HEK293 (cell line): ENCODE measurements around the gene CCDC24.

Experiments
- GLIS2 ChIP-seq: fragments of 450-650 bp; formaldehyde crosslinking; IDR thresholded peaks from 2 replicates; pipeline ENCODE4 v1.5.1; 2016; ENCODE audit warnings: missing biosample characterization, missing genetic modification characterization
- HOXD13 ChIP-seq: sonication (generic); formaldehyde crosslinking; IDR thresholded peaks from 2 replicates; pipeline ENCODE4 v1.8.0; 2022; ENCODE audit warnings: missing genetic modification reagents, borderline replicate concordance
- KLF8 ChIP-seq: fragments of 450-650 bp; formaldehyde crosslinking; IDR thresholded peaks from 2 replicates; pipeline ENCODE4 v1.5.1; 2016; ENCODE audit warnings: missing biosample characterization, missing genetic modification characterization
- KLF9 ChIP-seq: fragments of 450-650 bp; formaldehyde crosslinking; IDR thresholded peaks from 2 replicates; pipeline ENCODE4 v1.5.1; 2016; ENCODE audit warnings: missing biosample characterization, missing genetic modification characterization, low read depth
- PRDM4 ChIP-seq: fragments of 450-650 bp; formaldehyde crosslinking; IDR thresholded peaks from 2 replicates; pipeline ENCODE4 v1.5.1; 2017; ENCODE audit warnings: missing biosample characterization, missing genetic modification characterization
- SP3 ChIP-seq: fragments of 450-650 bp; formaldehyde crosslinking; IDR thresholded peaks from 2 replicates; pipeline ENCODE4 v1.5.1; 2016; ENCODE audit warnings: missing biosample characterization, missing genetic modification characterization
- SP7 ChIP-seq: fragments of 450-650 bp; formaldehyde crosslinking; IDR thresholded peaks from 2 replicates; pipeline ENCODE4 v1.5.1; 2016; ENCODE audit warnings: missing biosample characterization, missing genetic modification characterization
- TRIM28 ChIP-seq: IDR thresholded peaks from 2 replicates; pipeline ENCODE4 v1.6.1; 2011; ENCODE audit warnings: low read length, control low read depth, borderline replicate concordance
- WT1 ChIP-seq: fragments of 450-650 bp; formaldehyde crosslinking; IDR thresholded peaks from 2 replicates; pipeline ENCODE4 v1.5.1; 2016; ENCODE audit warnings: missing biosample characterization, missing genetic modification characterization
- YY1 ChIP-seq: fragments of 450-650 bp; formaldehyde crosslinking; IDR thresholded peaks from 2 replicates; pipeline ENCODE4 v1.5.1; 2018; ENCODE audit warnings: missing biosample characterization, missing genetic modification characterization
- YY2 ChIP-seq: fragments of 450-650 bp; formaldehyde crosslinking; IDR thresholded peaks from 2 replicates; pipeline ENCODE4 v1.5.1; 2016; ENCODE audit warnings: missing biosample characterization, missing genetic modification characterization
- ZBTB20 ChIP-seq: fragments of 450-650 bp; formaldehyde crosslinking; IDR thresholded peaks from 2 replicates; pipeline ENCODE4 v1.5.1; 2016; ENCODE audit warnings: missing biosample characterization, missing genetic modification characterization
- ZBTB21 ChIP-seq: fragments of 450-650 bp; formaldehyde crosslinking; IDR thresholded peaks from 2 replicates; pipeline ENCODE4 v1.5.1; 2017; ENCODE audit warnings: missing biosample characterization, missing genetic modification characterization
- ZBTB8A ChIP-seq: fragments of 450-650 bp; formaldehyde crosslinking; IDR thresholded peaks from 2 replicates; pipeline ENCODE4 v1.5.1; 2016; ENCODE audit warnings: missing biosample characterization, missing genetic modification characterization
- ZFP3 ChIP-seq: fragments of 450-650 bp; formaldehyde crosslinking; IDR thresholded peaks from 2 replicates; pipeline ENCODE4 v1.5.1; 2016; ENCODE audit warnings: low read depth, missing biosample characterization, missing genetic modification characterization
- ZNF10 ChIP-seq: fragments of 450-650 bp; formaldehyde crosslinking; IDR thresholded peaks from 2 replicates; pipeline ENCODE4 v1.5.1; 2017; ENCODE audit warnings: missing biosample characterization, missing genetic modification characterization
- ZNF133 ChIP-seq: fragments of 450-650 bp; formaldehyde crosslinking; IDR thresholded peaks from 2 replicates; pipeline ENCODE4 v1.5.1; 2016; ENCODE audit warnings: missing biosample characterization, missing genetic modification characterization
- ZNF2 ChIP-seq: fragments of 450-650 bp; formaldehyde crosslinking; IDR thresholded peaks from 2 replicates; pipeline ENCODE4 v1.5.1; 2016; ENCODE audit warnings: missing biosample characterization, missing genetic modification characterization
- ZNF202 ChIP-seq: fragments of 450-650 bp; formaldehyde crosslinking; IDR thresholded peaks from 2 replicates; pipeline ENCODE4 v1.5.1; 2016; ENCODE audit warnings: missing biosample characterization, missing genetic modification characterization, borderline replicate concordance
- ZNF239 ChIP-seq: fragments of 450-650 bp; formaldehyde crosslinking; IDR thresholded peaks from 2 replicates; pipeline ENCODE4 v1.5.1; 2016; ENCODE audit warnings: missing biosample characterization, missing genetic modification characterization
- ZNF26 ChIP-seq: fragments of 450-650 bp; formaldehyde crosslinking; IDR thresholded peaks from 2 replicates; pipeline ENCODE4 v1.5.1; 2016; ENCODE audit warnings: missing biosample characterization, missing genetic modification characterization
- ZNF366 ChIP-seq: fragments of 450-650 bp; formaldehyde crosslinking; conservative IDR thresholded peaks from 2 replicates; pipeline ENCODE4 v1.5.1; 2016; ENCODE audit warnings: missing biosample characterization, missing genetic modification characterization
- ZNF391 ChIP-seq: fragments of 450-650 bp; formaldehyde crosslinking; IDR thresholded peaks from 2 replicates; pipeline ENCODE4 v1.5.1; 2016; ENCODE audit warnings: low read depth, missing biosample characterization, missing genetic modification characterization, borderline replicate concordance
- ZNF449 ChIP-seq: fragments of 450-650 bp; formaldehyde crosslinking; IDR thresholded peaks from 2 replicates; pipeline ENCODE4 v1.5.1; 2017; ENCODE audit warnings: missing biosample characterization, mild to moderate bottlenecking, missing genetic modification characterization, moderate library complexity
- ZNF529 ChIP-seq: fragments of 450-650 bp; formaldehyde crosslinking; IDR thresholded peaks from 2 replicates; pipeline ENCODE4 v1.5.1; 2017; ENCODE audit warnings: missing genetic modification characterization, missing biosample characterization; ENCODE audit not compliant: insufficient replicate concordance
- ZNF548 ChIP-seq: fragments of 450-650 bp; formaldehyde crosslinking; IDR thresholded peaks from 2 replicates; pipeline ENCODE4 v1.5.1; 2016; ENCODE audit warnings: missing biosample characterization, missing genetic modification characterization
- ZNF560 ChIP-seq: fragments of 450-650 bp; formaldehyde crosslinking; IDR thresholded peaks from 2 replicates; pipeline ENCODE4 v1.5.1; 2017; ENCODE audit warnings: missing biosample characterization, missing genetic modification characterization, borderline replicate concordance
- ZNF621 ChIP-seq: fragments of 450-650 bp; formaldehyde crosslinking; IDR thresholded peaks from 2 replicates; pipeline ENCODE4 v1.5.1; 2017; ENCODE audit warnings: missing biosample characterization, missing genetic modification characterization
- ZNF623 ChIP-seq: fragments of 450-650 bp; formaldehyde crosslinking; IDR thresholded peaks from 2 replicates; pipeline ENCODE4 v1.5.1; 2016; ENCODE audit warnings: missing biosample characterization, missing genetic modification characterization
- ZNF626 ChIP-seq: fragments of 450-650 bp; sonication (Bioruptor Pico); formaldehyde crosslinking; IDR thresholded peaks from 2 replicates; pipeline ENCODE4 v1.5.1; 2018; ENCODE audit warnings: missing biosample characterization, missing genetic modification characterization, inconsistent platforms
- ZNF677 ChIP-seq: fragments of 450-650 bp; IDR thresholded peaks from 2 replicates; pipeline ENCODE4 v1.5.0; 2018; ENCODE audit warnings: missing biosample characterization, mild to moderate bottlenecking, missing genetic modification characterization, moderate library complexity
- ZNF701 ChIP-seq: fragments of 450-650 bp; formaldehyde crosslinking; IDR thresholded peaks from 2 replicates; pipeline ENCODE4 v1.5.1; 2016; ENCODE audit warnings: missing biosample characterization, missing genetic modification characterization
- ZNF768 ChIP-seq: fragments of 450-650 bp; formaldehyde crosslinking; IDR thresholded peaks from 2 replicates; pipeline ENCODE4 v1.5.1; 2018; ENCODE audit warnings: missing biosample characterization, mild to moderate bottlenecking, missing genetic modification characterization
- TF ChIP-seq, protein P1 (sequence below): fragments of 450-650 bp; formaldehyde crosslinking; IDR thresholded peaks from 2 replicates; pipeline ENCODE4 v1.5.1; 2016; ENCODE audit warnings: missing biosample characterization, missing genetic modification characterization
- TF ChIP-seq, protein P2 (sequence below): fragments of 450-650 bp; formaldehyde crosslinking; IDR thresholded peaks from 2 replicates; pipeline ENCODE4 v1.5.1; 2016; ENCODE audit warnings: missing biosample characterization, missing genetic modification characterization

CCDC24 gene

DNA sequence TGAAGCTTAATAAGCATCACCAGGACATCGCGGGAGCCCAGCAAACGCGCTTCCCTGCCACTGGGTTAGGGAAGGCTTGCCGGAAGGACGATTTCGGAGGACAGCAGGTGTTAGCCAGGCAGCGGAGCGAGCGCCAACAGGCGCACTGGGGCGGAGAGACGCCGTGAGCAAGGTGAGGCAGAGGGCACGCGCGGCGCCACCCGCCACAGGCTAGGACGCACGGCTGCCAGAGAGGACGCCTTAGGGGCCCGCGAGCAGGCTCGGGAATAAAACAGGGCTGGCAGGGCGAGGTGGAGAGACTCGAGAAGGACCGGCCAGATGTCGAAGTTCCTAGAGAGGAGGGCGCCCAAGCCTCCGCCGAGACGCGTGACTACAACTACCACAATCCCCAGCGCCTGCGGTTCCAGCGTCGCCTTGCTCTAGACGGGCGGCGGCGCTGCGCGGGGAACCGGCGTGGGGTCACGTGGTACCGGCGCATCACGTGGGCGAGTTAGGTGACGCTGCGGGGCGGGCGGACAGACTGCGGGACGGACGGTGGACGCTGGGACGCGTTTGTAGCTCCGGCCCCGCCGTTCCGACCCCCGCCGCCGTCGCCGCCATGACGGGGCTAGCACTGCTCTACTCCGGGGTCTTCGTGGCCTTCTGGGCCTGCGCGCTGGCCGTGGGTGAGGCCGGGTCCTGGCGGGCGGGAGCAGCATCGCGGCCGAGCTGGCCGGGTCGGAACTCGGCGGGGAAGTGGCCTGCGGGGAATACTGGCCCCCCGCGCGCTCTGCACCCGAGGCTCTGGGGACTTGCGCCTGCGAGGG is 16.8 kb upstream of the CCDC24 start, which contains the start of gene ATP6V0B (continued):
- TF ChIP-seq PRDM4 (peak; percentile 6; the same call in 1 of the 2 replicates), ZNF623 (tag by site-specific recombination) (no peak), ZNF529 (no peak), ZNF366 (0 out of 2 replicates have a peak, but pooled peaks have one; percentile 7), ZNF626 (tag by site-specific recombination) (no peak), YY1 (tag by site-specific recombination) (peak; percentile 78), YY2 (tag by site-specific recombination) (peak; percentile 63), WT1 (tag by site-specific recombination) (peak; percentile 13; the same call in 1 of the 2 replicates), SP3 (tag by site-specific recombination) (peak; percentile 76), ZFP3 (tag by site-specific recombination) (no peak), ZNF202 (tag by site-specific recombination) (no peak), ZNF677 (tag by site-specific recombination) (no peak), ZBTB20 (tag by site-specific recombination) (peak; percentile 82), ZNF548 (no peak), ZNF2 (peak; percentile 75), ZBTB8A (peak; percentile 93), ZNF560 (tag by site-specific recombination) (no peak), HOXD13 (CRISPR knock-in tag) (no peak), KLF9 (tag by site-specific recombination) (no peak; the same call in 1 of the 2 replicates), ZNF10 (tag by site-specific recombination) (peak; percentile 31; the same call in 1 of the 2 replicates), ZNF449 (tag by site-specific recombination) (peak; percentile 22; the same call in 1 of the 2 replicates), ZNF239 (tag by site-specific recombination) (no peak), TRIM28 (peak; percentile 54; the same call in 1 of the 2 replicates), GLIS2 (peak; percentile 87), SP7 (peak; percentile 66), ZNF391 (tag by site-specific recombination) (no peak), KLF8 (tag by site-specific recombination) (peak; percentile 63), ZNF768 (tag by site-specific recombination) (no peak), ZNF701 (tag by site-specific recombination) (no peak), ZNF621 (tag by site-specific recombination) (no peak), ZBTB21 (tag by site-specific recombination) (no peak), ZNF26 (tag by site-specific recombination) (no peak), ZNF133 (tag by site-specific recombination) (no peak)
- TF ChIP-seq, protein P1, sequence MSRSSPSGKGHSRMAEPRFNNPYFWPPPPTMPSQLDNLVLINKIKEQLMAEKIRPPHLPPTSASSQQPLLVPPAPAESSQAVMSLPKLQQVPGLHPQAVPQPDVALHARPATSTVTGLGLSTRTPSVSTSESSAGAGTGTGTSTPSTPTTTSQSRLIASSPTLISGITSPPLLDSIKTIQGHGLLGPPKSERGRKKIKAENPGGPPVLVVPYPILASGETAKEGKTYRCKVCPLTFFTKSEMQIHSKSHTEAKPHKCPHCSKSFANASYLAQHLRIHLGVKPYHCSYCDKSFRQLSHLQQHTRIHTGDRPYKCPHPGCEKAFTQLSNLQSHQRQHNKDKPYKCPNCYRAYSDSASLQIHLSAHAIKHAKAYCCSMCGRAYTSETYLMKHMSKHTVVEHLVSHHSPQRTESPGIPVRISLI: no peak
- TF ChIP-seq, protein P2, sequence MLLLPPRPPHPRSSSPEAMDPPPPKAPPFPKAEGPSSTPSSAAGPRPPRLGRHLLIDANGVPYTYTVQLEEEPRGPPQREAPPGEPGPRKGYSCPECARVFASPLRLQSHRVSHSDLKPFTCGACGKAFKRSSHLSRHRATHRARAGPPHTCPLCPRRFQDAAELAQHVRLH (tag by site-specific recombination): 0 out of 2 replicates have a peak, but pooled peaks have one; percentile 46
